Esophagus squamous epithelium (tissue), 5 donors: ENCODE results near the gene ZFP36. TPM values are rescaled to one million over a fixed set of nuclear protein-coding genes. Genes with fewer than 3 reads are reported as not detected.

Source experiments
- DNase-seq: peaks from one replicate; lab custom pipeline; 2025; lab: John Stamatoyannopoulos, UW
- H3K27ac ChIP-seq, 4 donors: fragments of 200-600 bp; sonication (generic); one replicate each; pipeline ENCODE4 v1.5.1; 2016 to 2019; ENCODE audit warnings: mild to moderate bottlenecking in 1 of 4
- H3K27me3 ChIP-seq, 4 donors: fragments of 200-600 bp; sonication (generic); 1 replicate in 3 of 4; 2 replicates in 1 of 4; pipeline versions ENCODE4 v1.5.1 to v1.6.0; 2017 to 2021; ENCODE audit warnings: antibody characterized with exemption in 1 of 4
- H3K36me3 ChIP-seq, 3 donors: fragments of 200-600 bp; sonication (generic); one replicate each; pipeline ENCODE4 v1.5.1; 2016 to 2019
- H3K4me1 ChIP-seq, 3 donors: fragments of 200-600 bp; sonication (generic); one replicate each; pipeline ENCODE4 v1.5.1; 2017 to 2019
- H3K4me3 ChIP-seq, 4 donors: fragments of 200-600 bp; sonication (generic); 1 replicate in 3 of 4; 2 replicates in 1 of 4; pipeline ENCODE4 v1.5.1; 2016 to 2019; ENCODE audit warnings: mild to moderate bottlenecking in 2 of 4, moderate library complexity in 1 of 4
- H3K9me3 ChIP-seq, 3 donors: fragments of 200-600 bp; sonication (generic); one replicate each; pipeline ENCODE4 v1.5.1; 2016 to 2019
- POLR2A ChIP-seq, 4 donors: fragments of 450-650 bp; IDR thresholded peaks; one replicate each; pipeline ENCODE4 v1.6.1; 2017; ENCODE audit warnings: antibody characterized with exemption in 4 of 4, mild to moderate bottlenecking in 4 of 4, moderate library complexity in 3 of 4
- WGBS, 2 donors: methylation state at CpG; one replicate each; pipeline ENCODE4 v1.1.5; 2018; 5-methylcytosine and 5-hydroxymethylcytosine counted together
- intact Hi-C: fragments of 100-400 bp; cut with DNase I; formaldehyde crosslinking; loops from one replicate; pipeline ENCODE4 v1.15.0; 2022
- total RNA-seq, 4 donors: library from RNA; depleted of rRNA; stranded (reverse); fragments of >200 nt; gene quantifications; one replicate each; pipeline ENCODE4 v1.1.0, GENCODE V29; 2016
- TF ChIP-seq, protein P1 (sequence below), 6 experiments: fragments of 450-650 bp in 4 of 6; fragments of 200-600 bp in 2 of 6; sonication (generic) in 2 of 6; IDR thresholded peaks; one replicate each; pipeline ENCODE4 v1.5.1; 2016 to 2019; ENCODE audit warnings: antibody characterized with exemption in 6 of 6, mild to moderate bottlenecking in 4 of 6, moderate library complexity in 4 of 6
- donor health status: DM: yes; HTN: yes; CAD: no.

Gene ZFP36
- total RNA-seq, 4 donors from 2014 or later: 72.1 to 230 (median 121) TPM

GRCh38 chr19:39380521-39381502, 25.8 kb upstream of the ZFP36 start:
- Histone ChIP-seq H3K27ac (no peak overlapping the region), H3K4me1 (no peaks in the 10 kb centered on the region), H3K36me3 (peaks cover 46 to 100% (median 65%) of the 10 kb centered on the region in 3 donors), H3K27me3 (no peaks in the 10 kb centered on the region), H3K9me3 (no peaks in the 10 kb centered on the region), H3K4me3 (no peak overlapping the region)
- intact Hi-C loops: no loop called here
- no peak for DNase-seq
- TF ChIP-seq, protein P1, sequence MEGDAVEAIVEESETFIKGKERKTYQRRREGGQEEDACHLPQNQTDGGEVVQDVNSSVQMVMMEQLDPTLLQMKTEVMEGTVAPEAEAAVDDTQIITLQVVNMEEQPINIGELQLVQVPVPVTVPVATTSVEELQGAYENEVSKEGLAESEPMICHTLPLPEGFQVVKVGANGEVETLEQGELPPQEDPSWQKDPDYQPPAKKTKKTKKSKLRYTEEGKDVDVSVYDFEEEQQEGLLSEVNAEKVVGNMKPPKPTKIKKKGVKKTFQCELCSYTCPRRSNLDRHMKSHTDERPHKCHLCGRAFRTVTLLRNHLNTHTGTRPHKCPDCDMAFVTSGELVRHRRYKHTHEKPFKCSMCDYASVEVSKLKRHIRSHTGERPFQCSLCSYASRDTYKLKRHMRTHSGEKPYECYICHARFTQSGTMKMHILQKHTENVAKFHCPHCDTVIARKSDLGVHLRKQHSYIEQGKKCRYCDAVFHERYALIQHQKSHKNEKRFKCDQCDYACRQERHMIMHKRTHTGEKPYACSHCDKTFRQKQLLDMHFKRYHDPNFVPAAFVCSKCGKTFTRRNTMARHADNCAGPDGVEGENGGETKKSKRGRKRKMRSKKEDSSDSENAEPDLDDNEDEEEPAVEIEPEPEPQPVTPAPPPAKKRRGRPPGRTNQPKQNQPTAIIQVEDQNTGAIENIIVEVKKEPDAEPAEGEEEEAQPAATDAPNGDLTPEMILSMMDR (IDR thresholded peaks at IDR 0.05): no peak
- no peak for TF ChIP-seq POLR2A (IDR thresholded peaks at IDR 0.05)
- WGBS, 2 donors: 87 to 89% methylated on average over 6 to 11 of the region's 17 CpGs

- no peaks in the 10 kb centered on the region for H3K4me1 ChIP-seq
- peaks cover 39 to 100% (median 62%) of the 10 kb centered on the region in 3 donors for H3K36me3 ChIP-seq
- H3K27ac ChIP-seq: no peak overlapping the region
- no peak for DNase-seq
- WGBS, 2 donors: 65 to 70% methylated on average over 10 of the region's 10 CpGs
- H3K9me3 ChIP-seq: no peaks in the 10 kb centered on the region
- TF ChIP-seq, protein P1 (IDR thresholded peaks at IDR 0.05): no peak
- no peak for TF ChIP-seq POLR2A (IDR thresholded peaks at IDR 0.05)
- intact Hi-C loops: no loop called here
- no peak overlapping the region for H3K4me3 ChIP-seq
- no peaks in the 10 kb centered on the region for H3K27me3 ChIP-seq
These were observed 24.6 kb upstream of the ZFP36 start for GRCh38 chr19:39381910-39382611.

DNA sequence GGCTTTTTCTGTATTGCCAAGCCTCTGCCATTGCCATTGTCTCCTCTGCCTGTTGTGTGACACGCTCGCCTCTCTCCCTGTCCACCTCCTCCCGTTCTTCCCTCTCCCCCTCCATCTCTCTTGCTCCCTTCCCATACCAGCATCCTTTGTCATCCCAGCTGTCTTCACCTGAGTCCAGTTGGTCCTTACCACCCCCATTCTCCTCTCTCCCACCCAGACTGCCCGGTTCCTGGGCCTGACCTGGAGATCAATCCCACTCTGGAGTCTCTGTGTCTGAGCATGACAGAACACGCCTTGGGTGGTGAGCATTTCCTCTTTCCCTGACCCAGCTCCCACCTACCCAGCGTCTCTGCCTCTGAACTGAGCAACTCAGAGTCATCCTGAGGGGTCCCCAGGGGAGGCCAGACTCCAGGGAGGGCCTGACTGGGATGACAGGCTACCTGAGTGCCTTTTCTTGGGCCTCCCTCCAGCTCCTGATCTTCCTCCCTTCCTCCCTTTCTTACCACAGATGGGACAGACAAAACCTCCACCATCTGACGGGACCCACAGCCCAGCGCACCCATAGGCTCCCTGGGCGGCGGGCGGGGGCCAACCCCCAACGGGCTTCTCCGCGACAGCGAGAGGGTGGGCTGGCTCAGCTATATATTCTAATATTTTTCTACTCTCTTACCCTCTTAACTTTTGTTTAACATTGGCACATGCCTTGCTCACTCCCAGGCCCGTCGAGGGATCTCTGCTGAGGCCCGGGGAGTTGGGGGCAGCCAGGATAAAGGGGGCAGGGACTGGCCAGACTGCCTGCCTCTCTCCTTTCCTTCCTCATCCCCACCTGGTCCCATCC, 23.4 kb upstream of the ZFP36 start:
- WGBS, 2 donors: 82 to 89% methylated on average over 18 of the region's 18 CpGs
- H3K36me3 ChIP-seq: peaks cover 33 to 100% (median 53%) of the 10 kb centered on the region in 3 donors
- intact Hi-C loops: no loop called here

GRCh38 chr19:39384839-39385568, 21.6 kb upstream of the ZFP36 start:
- intact Hi-C loops: no loop called here
- DNase-seq: no peak
- Histone ChIP-seq H3K36me3 (peaks cover 37 to 98% (median 44%) of the 10 kb centered on the region in 3 donors), H3K27ac (no peak overlapping the region), H3K4me1 (peaks cover 5 to 13% (median 6%) of the 10 kb centered on the region in 3 donors), H3K9me3 (no peaks in the 10 kb centered on the region), H3K27me3 (no peaks in the 10 kb centered on the region), H3K4me3 (no peak overlapping the region)
- 51 to 54% methylated on average over 5 to 7 of the region's 9 CpGs for WGBS, 2 donors
- TF ChIP-seq POLR2A (IDR thresholded peaks at IDR 0.05): no peak
- TF ChIP-seq, protein P1 (IDR thresholded peaks at IDR 0.05): no peak

More for the DNA sequence above, 23.4 kb upstream of the ZFP36 start:
- H3K4me3 ChIP-seq: no peak overlapping the region
- no peak for TF ChIP-seq POLR2A (IDR thresholded peaks at IDR 0.05)
- TF ChIP-seq, protein P1 (IDR thresholded peaks at IDR 0.05): no peak
- no peak overlapping the region for H3K27ac ChIP-seq
- no peaks in the 10 kb centered on the region for H3K27me3 ChIP-seq
- H3K9me3 ChIP-seq: no peaks in the 10 kb centered on the region
- DNase-seq: no peak
- H3K4me1 ChIP-seq: no peaks in the 10 kb centered on the region
